Type B pancreatic cell (in vitro differentiated cells): ENCODE results near the gene TMEM202. TPM values are rescaled to one million over a fixed set of nuclear protein-coding genes. Genes with fewer than 3 reads are reported as not detected.
"Not testable (repeated sequence)": the region's sequence is repeated elsewhere in the genome, so short reads cannot be mapped to it uniquely, and the experiment has no call there.

Experiments
- DNase-seq: peaks from one replicate; pipeline ENCODE4 v3.0.0; 2021; ENCODE audit warnings: mixed read lengths; ENCODE audit not compliant: unreplicated experiment; ENCODE audit errors: extremely low spot score
- H3K27ac Mint-ChIP-seq: 2 replicates; pipeline ENCODE4 v1.8.0; 2021; ENCODE audit warnings: mild to moderate bottlenecking, mixed read lengths
- H3K27me3 Mint-ChIP-seq: 2 replicates; pipeline ENCODE4 v1.8.0; 2021; ENCODE audit warnings: mixed read lengths
- H3K36me3 Mint-ChIP-seq: 2 replicates; pipeline ENCODE4 v1.8.0; 2021; ENCODE audit warnings: mixed read lengths
- H3K4me1 Mint-ChIP-seq: one replicate; pipeline ENCODE4 v1.8.0; 2021; ENCODE audit warnings: mixed read lengths; ENCODE audit not compliant: unreplicated experiment
- H3K4me3 Mint-ChIP-seq: 2 replicates; pipeline ENCODE4 v1.8.0; 2021; ENCODE audit warnings: mild to moderate bottlenecking, mixed read lengths
- H3K9me3 Mint-ChIP-seq: 2 replicates; pipeline ENCODE4 v1.8.0; 2021; ENCODE audit warnings: mixed read lengths
- total RNA-seq: library from RNA; stranded (reverse); gene quantifications from 2 replicates; pipeline ENCODE4 v1.2.1, GENCODE V29; 2021; ENCODE audit warnings: low replicate concordance
- TF ChIP-seq, protein P1 (sequence below): fragments of 200-600 bp; sonication (generic); conservative IDR thresholded peaks from 2 replicates; pipeline ENCODE4 v1.5.0; 2021; ENCODE audit warnings: antibody characterized with exemption, mild to moderate bottlenecking

TMEM202 gene
- total RNA-seq, 1 donor from 2014 or later, result not detected

GRCh38 chr15:72437650-72438316 lies 39.7 kb downstream of the TMEM202 start:
- DNase-seq, result no peak
- no peak overlapping the region for H3K4me3 Mint-ChIP-seq
- no peaks in the 10 kb centered on the region for H3K4me1 Mint-ChIP-seq
- peaks cover 22% of the 10 kb centered on the region for H3K27me3 Mint-ChIP-seq
- H3K36me3 Mint-ChIP-seq, result no peaks in the 10 kb centered on the region
- H3K27ac Mint-ChIP-seq, result no peak overlapping the region
- H3K9me3 Mint-ChIP-seq, result no peaks in the 10 kb centered on the region
- TF ChIP-seq, protein P1, sequence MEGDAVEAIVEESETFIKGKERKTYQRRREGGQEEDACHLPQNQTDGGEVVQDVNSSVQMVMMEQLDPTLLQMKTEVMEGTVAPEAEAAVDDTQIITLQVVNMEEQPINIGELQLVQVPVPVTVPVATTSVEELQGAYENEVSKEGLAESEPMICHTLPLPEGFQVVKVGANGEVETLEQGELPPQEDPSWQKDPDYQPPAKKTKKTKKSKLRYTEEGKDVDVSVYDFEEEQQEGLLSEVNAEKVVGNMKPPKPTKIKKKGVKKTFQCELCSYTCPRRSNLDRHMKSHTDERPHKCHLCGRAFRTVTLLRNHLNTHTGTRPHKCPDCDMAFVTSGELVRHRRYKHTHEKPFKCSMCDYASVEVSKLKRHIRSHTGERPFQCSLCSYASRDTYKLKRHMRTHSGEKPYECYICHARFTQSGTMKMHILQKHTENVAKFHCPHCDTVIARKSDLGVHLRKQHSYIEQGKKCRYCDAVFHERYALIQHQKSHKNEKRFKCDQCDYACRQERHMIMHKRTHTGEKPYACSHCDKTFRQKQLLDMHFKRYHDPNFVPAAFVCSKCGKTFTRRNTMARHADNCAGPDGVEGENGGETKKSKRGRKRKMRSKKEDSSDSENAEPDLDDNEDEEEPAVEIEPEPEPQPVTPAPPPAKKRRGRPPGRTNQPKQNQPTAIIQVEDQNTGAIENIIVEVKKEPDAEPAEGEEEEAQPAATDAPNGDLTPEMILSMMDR, result no peak

DNA sequence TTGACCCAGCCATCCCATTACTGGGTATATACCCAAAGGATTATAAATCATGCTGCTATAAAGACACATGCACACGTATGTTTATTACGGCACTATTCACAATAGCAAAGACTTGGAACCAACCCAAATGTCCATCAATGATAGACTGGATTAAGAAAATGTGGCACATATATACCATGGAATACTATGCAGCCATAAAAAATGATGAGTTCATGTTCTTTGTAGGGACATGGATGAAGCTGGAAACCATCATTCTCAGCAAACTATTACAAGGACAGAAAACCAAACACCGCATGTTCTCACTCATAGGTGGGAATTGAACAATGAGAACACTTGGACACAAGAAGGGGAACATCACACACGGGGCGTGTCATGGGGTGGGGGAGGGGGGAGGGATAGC lies 44.7 kb downstream of the TMEM202 start:
- H3K4me3 Mint-ChIP-seq, result not testable (repeated sequence)

DNA sequence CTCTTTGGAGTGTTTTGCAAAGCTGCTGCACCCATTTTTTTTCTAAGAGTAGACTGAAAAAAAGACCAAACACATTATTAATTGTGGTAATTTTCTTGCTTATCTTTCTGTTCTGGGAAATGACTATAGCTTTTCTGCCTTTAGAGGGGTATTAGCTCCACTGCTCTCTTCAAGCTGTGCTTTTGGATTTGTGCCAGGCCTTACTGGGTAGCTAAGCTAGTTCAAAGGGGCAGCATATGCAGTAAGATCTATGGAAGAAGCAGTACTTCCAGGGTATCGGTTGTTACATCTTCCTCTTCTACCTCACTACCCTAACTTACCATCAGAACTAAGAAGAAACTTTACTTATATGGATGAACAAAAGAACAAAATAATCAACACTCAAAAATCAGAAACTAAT lies 47.3 kb downstream of the TMEM202 start:
- H3K4me1 Mint-ChIP-seq, result no peaks in the 10 kb centered on the region
- no peaks in the 10 kb centered on the region for H3K9me3 Mint-ChIP-seq
- no peaks in the 10 kb centered on the region for H3K36me3 Mint-ChIP-seq
- DNase-seq, result no peak
- TF ChIP-seq, protein P1, result no peak
- H3K27me3 Mint-ChIP-seq, result peaks cover 10% of the 10 kb centered on the region
- no peak overlapping the region for H3K27ac Mint-ChIP-seq
- no peak overlapping the region for H3K4me3 Mint-ChIP-seq

More for the DNA sequence above, 44.7 kb downstream of the TMEM202 start:
- DNase-seq, H3K36me3 Mint-ChIP-seq, H3K27ac Mint-ChIP-seq, H3K4me1 Mint-ChIP-seq, H3K9me3 Mint-ChIP-seq, H3K27me3 Mint-ChIP-seq: not testable (repeated sequence)

GRCh38 chr15:72450805-72451204 lies 52.7 kb downstream of the TMEM202 start:
- no peaks in the 10 kb centered on the region for H3K9me3 Mint-ChIP-seq
- no peaks in the 10 kb centered on the region for H3K4me1 Mint-ChIP-seq
- DNase-seq, result no peak
- TF ChIP-seq, protein P1, result no peak
- peaks cover 18% of the 10 kb centered on the region for H3K27me3 Mint-ChIP-seq
- H3K27ac Mint-ChIP-seq, result no peak overlapping the region
- H3K4me3 Mint-ChIP-seq, result no peak overlapping the region
- H3K36me3 Mint-ChIP-seq, result no peaks in the 10 kb centered on the region

- Mint-ChIP-seq H3K27ac (no peak overlapping the region), H3K36me3 (no peaks in the 10 kb centered on the region), H3K4me3 (no peak overlapping the region), H3K9me3 (no peaks in the 10 kb centered on the region), H3K27me3 (peaks cover 18% of the 10 kb centered on the region), H3K4me1 (no peaks in the 10 kb centered on the region)
- DNase-seq, result no peak
- TF ChIP-seq, protein P1, result no peak
Measured at GRCh38 chr15:72451224-72451623, 53.1 kb downstream of the TMEM202 start.

GRCh38 chr15:72456684-72457083 lies 58.6 kb downstream of the TMEM202 start:
- H3K36me3 Mint-ChIP-seq, result no peaks in the 10 kb centered on the region
- H3K27ac Mint-ChIP-seq, result no peak overlapping the region
- no peaks in the 10 kb centered on the region for H3K4me1 Mint-ChIP-seq

More at GRCh38 chr15:72456684-72457083, 58.6 kb downstream of the TMEM202 start:
- no peak for DNase-seq
- TF ChIP-seq, protein P1, result no peak
- no peak overlapping the region for H3K4me3 Mint-ChIP-seq
- peaks cover 16% of the 10 kb centered on the region for H3K27me3 Mint-ChIP-seq
- no peaks in the 10 kb centered on the region for H3K9me3 Mint-ChIP-seq

Other genes with a start within 250 kb of the TMEM202 start
- 6.0 and 15.5 TPM in 2 replicates for gene GRAMD2A, start 200.5 kb upstream of the TMEM202 start, total RNA-seq
- 597 and 663 TPM in 2 replicates for gene PKM, start 167.1 kb upstream of the TMEM202 start, total RNA-seq
- gene PARP6, start 125.8 kb upstream of the TMEM202 start, total RNA-seq, result 74.6 and 97.5 TPM in 2 replicates
- gene CELF6, start 78.1 kb upstream of the TMEM202 start, total RNA-seq, result 0.45 and 1.9 TPM in 2 replicates
- 91.3 and 101 TPM in 2 replicates for gene HEXA, start 22.3 kb upstream of the TMEM202 start, total RNA-seq
- gene ARIH1, start 76.0 kb downstream of the TMEM202 start, total RNA-seq, result 172 and 199 TPM in 2 replicates